Upper lobe of left lung (tissue), 6 donors: ENCODE data around the gene MEIS1. TPM values are rescaled to one million over a fixed set of nuclear protein-coding genes. Genes with fewer than 3 reads are reported as not detected.
A peak's percentile ranks its signal among the peaks of the same experiment; 100 is the strongest.

ENCODE experiments used
- ATAC-seq, 2 donors: fragments of 200-7000 bp; cut with Tn5 transposase; one replicate each; pipeline ENCODE4 v1.9.1; 2022; ENCODE audit warnings: mild to moderate bottlenecking in 2 of 2, moderate library complexity in 2 of 2; ENCODE audit not compliant: low FRiP score in 2 of 2
- DNase-seq, 2 donors: peaks; one replicate each; pipeline ENCODE4 v3.0.0-alpha.2; 2019 to 2020
- H3K27ac ChIP-seq, 4 donors: fragments of 200-600 bp; sonication (generic); one replicate each; pipeline ENCODE4 v1.5.1; 2016 to 2019
- H3K27me3 ChIP-seq, 4 donors: fragments of 200-600 bp; sonication (generic); one replicate each; pipeline ENCODE4 v1.5.1; 2017 to 2019
- H3K36me3 ChIP-seq, 4 donors: fragments of 200-600 bp; sonication (generic); one replicate each; pipeline ENCODE4 v1.5.1; 2016 to 2019
- H3K4me1 ChIP-seq, 4 donors: fragments of 200-600 bp; sonication (generic); one replicate each; pipeline ENCODE4 v1.5.1; 2018 to 2019
- H3K4me3 ChIP-seq, 4 donors: fragments of 200-600 bp; sonication (generic); one replicate each; pipeline ENCODE4 v1.5.1; 2017 to 2019; ENCODE audit warnings: mild to moderate bottlenecking in 2 of 4, moderate library complexity in 1 of 4
- H3K9me3 ChIP-seq, 4 donors: fragments of 200-600 bp; sonication (generic); one replicate each; pipeline ENCODE4 v1.5.1; 2018 to 2019
- EP300 ChIP-seq, 4 donors: sonication (generic); formaldehyde crosslinking; IDR thresholded peaks; one replicate each; pipeline ENCODE4 v1.5.1; 2017; ENCODE audit warnings: antibody characterized with exemption in 4 of 4, control low read depth in 2 of 4
- POLR2A ChIP-seq, 4 donors: fragments of 450-650 bp; IDR thresholded peaks; one replicate each; pipeline ENCODE4 v1.5.1; 2016 to 2017; ENCODE audit warnings: antibody characterized with exemption in 4 of 4, mild to moderate bottlenecking in 2 of 4
- POLR2AphosphoS5 ChIP-seq, 2 donors: sonication (generic); formaldehyde crosslinking; IDR thresholded peaks; one replicate each; pipeline ENCODE4 v1.5.1; 2017; ENCODE audit warnings: antibody characterized with exemption in 2 of 2
- WGBS, 2 donors: methylation state at CpG; one replicate each; pipeline ENCODE4 v1.1.5; 2017 to 2018; 5-methylcytosine and 5-hydroxymethylcytosine counted together
- total RNA-seq, 6 donors: library from RNA; depleted of rRNA in 4 of 6; stranded (reverse); fragments of >200 nt in 4 of 6; gene quantifications; one replicate each; pipeline versions ENCODE4 v1.1.0 to v1.2.1, GENCODE V29; 2016 to 2021
- TF ChIP-seq, protein P1 (sequence below), 6 experiments: fragments of 450-650 bp in 4 of 6; fragments of 200-600 bp in 2 of 6; sonication (generic) in 2 of 6; IDR thresholded peaks; one replicate each; pipeline ENCODE4 v1.5.1; 2016 to 2019; ENCODE audit warnings: antibody characterized with exemption in 6 of 6
- donor health status: DM: no; HTN: no; CAD: no; lungs with moderate emphysema.
- donor health status: DM: no; HTN: yes; CAD: no; lungs with severe emphysema.

Gene MEIS1
- total RNA-seq, 6 donors from 2014 or later: 23.1 to 43.9 (median 30.0) TPM

DNA sequence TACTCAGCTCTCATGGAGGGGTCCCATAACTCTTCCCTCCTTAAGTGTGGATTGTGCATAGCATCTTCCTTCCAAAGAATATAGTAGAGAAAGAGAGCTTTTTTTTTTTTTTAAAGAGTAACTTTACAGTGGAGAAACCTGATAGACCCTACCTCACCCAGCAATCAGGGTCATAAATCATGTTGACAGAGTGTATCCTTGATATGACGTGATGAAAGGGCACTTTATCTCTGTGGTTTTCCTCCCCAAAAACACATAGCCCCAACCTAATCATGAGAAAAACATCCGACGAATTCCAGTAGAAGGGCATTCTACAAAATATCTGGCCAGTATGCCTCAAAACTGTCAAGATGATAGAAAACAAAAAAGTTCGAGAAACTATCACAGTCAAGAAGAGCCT is 29.5 kb upstream of the MEIS1 start:
- no peaks in the 10 kb centered on the region for H3K27me3 ChIP-seq
- DNase-seq: no peak
- H3K27ac ChIP-seq: no peak overlapping the region
- TF ChIP-seq POLR2A (IDR thresholded peaks at IDR 0.05): no peak
- no peak for TF ChIP-seq POLR2AphosphoS5 (IDR thresholded peaks at IDR 0.05)
- no peak for TF ChIP-seq EP300 (IDR thresholded peaks at IDR 0.05)
- TF ChIP-seq, protein P1, sequence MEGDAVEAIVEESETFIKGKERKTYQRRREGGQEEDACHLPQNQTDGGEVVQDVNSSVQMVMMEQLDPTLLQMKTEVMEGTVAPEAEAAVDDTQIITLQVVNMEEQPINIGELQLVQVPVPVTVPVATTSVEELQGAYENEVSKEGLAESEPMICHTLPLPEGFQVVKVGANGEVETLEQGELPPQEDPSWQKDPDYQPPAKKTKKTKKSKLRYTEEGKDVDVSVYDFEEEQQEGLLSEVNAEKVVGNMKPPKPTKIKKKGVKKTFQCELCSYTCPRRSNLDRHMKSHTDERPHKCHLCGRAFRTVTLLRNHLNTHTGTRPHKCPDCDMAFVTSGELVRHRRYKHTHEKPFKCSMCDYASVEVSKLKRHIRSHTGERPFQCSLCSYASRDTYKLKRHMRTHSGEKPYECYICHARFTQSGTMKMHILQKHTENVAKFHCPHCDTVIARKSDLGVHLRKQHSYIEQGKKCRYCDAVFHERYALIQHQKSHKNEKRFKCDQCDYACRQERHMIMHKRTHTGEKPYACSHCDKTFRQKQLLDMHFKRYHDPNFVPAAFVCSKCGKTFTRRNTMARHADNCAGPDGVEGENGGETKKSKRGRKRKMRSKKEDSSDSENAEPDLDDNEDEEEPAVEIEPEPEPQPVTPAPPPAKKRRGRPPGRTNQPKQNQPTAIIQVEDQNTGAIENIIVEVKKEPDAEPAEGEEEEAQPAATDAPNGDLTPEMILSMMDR (IDR thresholded peaks at IDR 0.05): no peak
- H3K36me3 ChIP-seq: no peaks in the 10 kb centered on the region
- peaks cover 0 to 6% (median under 1%) of the 10 kb centered on the region in 4 donors for H3K9me3 ChIP-seq
- no peak overlapping the region for H3K4me3 ChIP-seq
- WGBS, 2 donors: 43 to 48% methylated on average over 4 of the region's 4 CpGs
- no peak for ATAC-seq
- no peaks in the 10 kb centered on the region for H3K4me1 ChIP-seq

DNA sequence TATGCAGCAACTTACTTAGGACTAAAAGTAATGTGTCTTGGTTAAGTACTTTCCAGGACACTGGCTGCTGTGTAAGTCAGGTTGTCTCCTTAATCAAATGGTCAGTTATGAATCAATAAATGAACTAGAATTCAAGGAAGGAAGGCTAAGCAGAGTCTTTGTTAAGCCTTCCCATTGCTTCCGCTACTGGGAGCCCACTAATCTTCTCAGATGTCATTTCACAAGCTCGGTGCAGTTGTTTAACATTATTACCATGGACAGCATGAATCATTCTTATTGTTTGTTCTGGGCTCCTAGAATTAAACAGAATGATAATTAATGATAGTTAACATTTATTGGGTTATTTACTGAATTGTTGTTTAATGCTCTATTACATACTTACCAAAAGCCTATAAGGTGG is 26.0 kb upstream of the MEIS1 start:
- no peaks in the 10 kb centered on the region for H3K27me3 ChIP-seq
- WGBS, 2 donors: 56 to 76% methylated on average over 2 of the region's 2 CpGs
- H3K4me1 ChIP-seq: no peaks in the 10 kb centered on the region
- ATAC-seq (no peak), DNase-seq (no peak)
- no peaks in the 10 kb centered on the region for H3K36me3 ChIP-seq
- H3K27ac ChIP-seq: no peak overlapping the region
- no peaks in the 10 kb centered on the region for H3K9me3 ChIP-seq
- H3K4me3 ChIP-seq: no peak overlapping the region
- TF ChIP-seq, protein P1 (IDR thresholded peaks at IDR 0.05): no peak
- TF ChIP-seq POLR2A (IDR thresholded peaks at IDR 0.05) (no peak), EP300 (IDR thresholded peaks at IDR 0.05) (no peak), POLR2AphosphoS5 (IDR thresholded peaks at IDR 0.05) (no peak)

DNA sequence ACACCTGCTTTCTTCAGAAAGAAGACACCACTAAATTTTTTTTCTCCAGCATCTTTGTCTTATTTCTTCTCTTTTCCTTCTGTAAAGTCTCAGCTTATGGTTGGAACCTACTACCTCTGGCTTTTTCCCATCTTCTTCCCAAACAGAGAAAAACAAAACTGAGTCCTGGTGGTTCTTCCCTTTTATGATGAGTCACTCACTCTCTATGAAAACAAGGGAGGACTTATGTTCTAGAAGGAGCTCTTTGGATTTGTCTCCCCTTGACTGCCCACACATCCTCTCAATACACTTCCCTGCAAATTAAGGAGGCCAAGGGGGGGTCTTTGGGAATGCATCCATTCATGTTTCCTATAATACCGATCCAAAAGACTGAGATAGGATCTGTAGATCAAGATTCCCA is 22.1 kb upstream of the MEIS1 start:
- Histone ChIP-seq H3K4me1 (no peaks in the 10 kb centered on the region), H3K9me3 (no peaks in the 10 kb centered on the region), H3K27ac (no peak overlapping the region), H3K4me3 (no peak overlapping the region), H3K27me3 (no peaks in the 10 kb centered on the region), H3K36me3 (no peaks in the 10 kb centered on the region)
- TF ChIP-seq EP300 (IDR thresholded peaks at IDR 0.05) (no peak), POLR2A (IDR thresholded peaks at IDR 0.05) (no peak), POLR2AphosphoS5 (IDR thresholded peaks at IDR 0.05) (no peak)
- TF ChIP-seq, protein P1 (IDR thresholded peaks at IDR 0.05): no peak
- WGBS, 2 donors: 88 to 89% methylated on average over 1 of the region's 1 CpG
- ATAC-seq (no peak), DNase-seq (no peak)

DNA sequence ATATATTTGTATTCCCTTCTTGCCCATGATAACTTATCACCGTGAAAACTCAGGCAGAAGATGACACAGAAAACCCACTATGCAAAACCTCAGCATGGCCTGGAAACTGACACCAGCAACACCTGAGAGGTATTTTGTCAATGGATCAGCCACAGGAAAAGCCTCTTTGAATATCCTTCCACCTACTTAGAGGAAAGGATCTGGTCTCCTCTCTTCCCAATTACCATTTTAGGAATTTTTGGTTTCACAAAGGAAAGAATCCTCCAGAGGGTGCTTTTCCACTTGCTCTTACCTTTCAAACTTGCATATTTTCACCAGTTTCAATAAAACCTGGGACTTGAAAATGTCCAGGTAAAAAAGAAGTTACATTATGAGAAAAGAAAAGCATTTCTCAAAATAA is 20.0 kb upstream of the MEIS1 start:
- DNase-seq (no peak), ATAC-seq (no peak)
- H3K27me3 ChIP-seq: no peaks in the 10 kb centered on the region
- H3K4me1 ChIP-seq: no peaks in the 10 kb centered on the region
- TF ChIP-seq EP300 (IDR thresholded peaks at IDR 0.05) (no peak), POLR2AphosphoS5 (IDR thresholded peaks at IDR 0.05) (no peak), POLR2A (IDR thresholded peaks at IDR 0.05) (no peak)
- TF ChIP-seq, protein P1 (IDR thresholded peaks at IDR 0.05): no peak
- no peak overlapping the region for H3K27ac ChIP-seq
- whole genome bisulfite sequencing, 2 donors: 88 to 94% methylated on average over 1 of the region's 1 CpG
- no peak overlapping the region for H3K4me3 ChIP-seq
- H3K36me3 ChIP-seq: no peaks in the 10 kb centered on the region
- no peaks in the 10 kb centered on the region for H3K9me3 ChIP-seq

DNA sequence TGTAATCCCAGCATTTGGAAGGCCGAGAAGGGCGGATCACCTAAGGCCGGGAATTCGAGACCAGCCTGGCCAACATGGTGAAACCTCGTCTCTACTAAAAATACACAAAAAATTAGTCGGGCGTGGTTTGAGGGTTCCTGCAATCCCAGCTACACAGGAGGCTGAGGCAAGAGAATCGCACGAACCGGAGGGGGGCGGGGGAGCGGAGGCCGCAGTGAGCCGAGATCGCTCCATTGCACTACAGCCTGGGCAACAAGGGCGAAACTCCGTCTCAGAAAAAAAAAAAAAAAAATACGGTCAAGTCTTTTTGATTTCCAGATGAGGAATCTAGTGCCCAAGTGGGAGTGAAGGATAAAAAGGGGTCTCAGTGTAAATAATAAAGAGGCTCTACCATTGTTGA is 16.5 kb upstream of the MEIS1 start:
- WGBS, 2 donors: 92 to 94% methylated on average over 18 of the region's 18 CpGs
- TF ChIP-seq POLR2A (IDR thresholded peaks at IDR 0.05): no peak
- TF ChIP-seq, protein P1 (IDR thresholded peaks at IDR 0.05): no peak
- no peak for TF ChIP-seq EP300 (IDR thresholded peaks at IDR 0.05)
- no peak for TF ChIP-seq POLR2AphosphoS5 (IDR thresholded peaks at IDR 0.05)
- Histone ChIP-seq H3K27me3 (no peaks in the 10 kb centered on the region), H3K4me3 (no peak overlapping the region), H3K27ac (no peak overlapping the region), H3K4me1 (no peaks in the 10 kb centered on the region), H3K9me3 (no peaks in the 10 kb centered on the region), H3K36me3 (no peaks in the 10 kb centered on the region)
- DNase-seq (peak in 1 of 2 donors; percentile 57), ATAC-seq (no peak)
